ENCODE measurements around the gene HOXA5. TPM values are rescaled to one million over a fixed set of nuclear protein-coding genes. Genes with fewer than 3 reads are reported as not detected.

HOXA5 gene
- total RNA-seq (2014; rRNA removed) (7.0 and 7.5 TPM in 2 replicates), Bru-seq, nascent RNA (percentile 66 among the genes with signal in this experiment), BruChase-seq, experiment 1, labeled RNA remaining after a 6-hour chase (percentile 75 among the genes with signal in this experiment), BruChase-seq, experiment 2, labeled RNA remaining after a 2-hour chase (percentile 85 among the genes with signal in this experiment)
- long read RNA-seq, transcript HOXA5-201 (2 exons, 1,657 nt): major isoform, 9 of 14 reads
- long read RNA-seq, partial matches to known transcripts: 1 of 14 reads
- long read RNA-seq, other reads (novel, unspliced or antisense): 4 of 14 reads

DNA sequence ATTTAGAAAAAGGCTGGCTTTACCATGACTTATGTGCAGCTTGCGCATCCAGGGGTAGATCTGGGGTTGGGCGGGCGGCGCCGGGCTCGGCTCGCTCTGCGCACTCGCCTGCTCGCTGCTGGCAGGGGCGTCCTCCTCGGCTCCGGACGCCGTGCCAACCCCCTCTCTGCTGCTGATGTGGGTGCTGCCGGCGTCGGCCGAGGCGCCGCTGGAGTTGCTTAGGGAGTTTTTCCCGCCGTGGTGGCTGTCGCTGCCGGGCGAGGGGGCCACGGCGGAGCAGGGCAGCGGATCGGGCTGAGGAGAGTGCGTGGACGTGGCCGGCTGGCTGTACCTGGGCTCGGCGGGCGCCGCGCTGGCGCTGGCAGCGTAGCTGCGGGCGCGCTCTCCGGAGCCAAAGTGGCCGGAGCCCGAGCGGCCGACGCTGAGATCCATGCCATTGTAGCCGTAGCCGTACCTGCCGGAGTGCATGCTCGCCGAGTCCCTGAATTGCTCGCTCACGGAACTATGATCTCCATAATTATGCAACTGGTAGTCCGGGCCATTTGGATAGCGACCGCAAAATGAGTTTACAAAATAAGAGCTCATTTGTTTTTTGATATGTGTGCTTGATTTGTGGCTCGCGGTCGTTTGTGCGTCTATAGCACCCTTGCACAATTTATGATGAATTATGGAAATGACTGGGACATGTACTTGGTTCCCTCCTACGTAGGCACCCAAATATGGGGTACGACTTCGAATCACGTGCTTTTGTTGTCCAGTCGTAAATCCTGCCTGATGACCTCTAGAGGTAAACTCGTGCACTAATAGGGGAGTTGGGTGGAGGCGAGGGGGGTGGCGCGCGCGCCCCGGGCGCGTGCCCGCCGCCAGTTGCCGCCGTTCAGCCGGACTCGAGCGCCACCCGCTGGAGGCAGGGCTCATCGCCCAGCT is at the start of gene HOXA5:
Gene HOXA5 (minus strand): TSS at position 659 of the 927 bp plus-strand sequence. CDS start 74 bp downstream, at position 585.
- Histone ChIP-seq H2AFZ (ENCODE audit: low read length) (no peak within 1 kb of the TSS), H3K9ac (ENCODE audit: low read length) (no peak within 1 kb of the TSS), H3K36me3 (ENCODE audit: low read depth, low read length) (peaks cover 13% of the 10 kb centered on the region; the same call in 1 of the 2 replicates), H3K27me3 (ENCODE audit: low read length) (no peaks in the 10 kb centered on the region), H3K9me2 (replicated peaks; ENCODE audit: low read length) (no peaks in the 10 kb centered on the region), H3K4me3 (ENCODE audit: low read length) (no peak within 1 kb of the TSS), H3K4me2 (ENCODE audit: low read length) (no peak within 1 kb of the TSS), H3K27ac (ENCODE audit: low read length) (no peak within 1 kb of the TSS), H3K4me1 (ENCODE audit: insufficient read depth, low read length) (peaks cover 11% of the 10 kb centered on the region), H3F3A (ENCODE audit: low read length, unreplicated experiment) (no peaks in the 10 kb centered on the region), H4K20me1 (ENCODE audit: low read length) (no peaks in the 10 kb centered on the region), H3K79me2 (ENCODE audit: low read length) (peaks cover 22% of the 10 kb centered on the region), H3K9me3 (ENCODE audit: low read length) (no peaks in the 10 kb centered on the region)
- CTCF ChIA-PET: no interaction called here
- TF ChIP-seq EZH2phosphoT487 (IDR thresholded peaks at IDR 0.05; ENCODE audit: borderline replicate concordance, low read length) (no peak), CTCF (conservative IDR thresholded peaks at IDR 0.05; ENCODE audit: low read depth, low read length) (no peak; the same call in 1 of the 2 replicates), EZH2 (IDR thresholded peaks at IDR 0.05; ENCODE audit: low read length, unreplicated experiment) (no peak)
- no peak for DNase-seq
- POLR2A ChIA-PET (ENCODE audit: unreplicated experiment): no interaction called here
- intact Hi-C loops (cut with micrococcal nuclease): no loop called here
- no peak for ATAC-seq
- BruUV-seq (replicated peaks): no TSS peak

DNA sequence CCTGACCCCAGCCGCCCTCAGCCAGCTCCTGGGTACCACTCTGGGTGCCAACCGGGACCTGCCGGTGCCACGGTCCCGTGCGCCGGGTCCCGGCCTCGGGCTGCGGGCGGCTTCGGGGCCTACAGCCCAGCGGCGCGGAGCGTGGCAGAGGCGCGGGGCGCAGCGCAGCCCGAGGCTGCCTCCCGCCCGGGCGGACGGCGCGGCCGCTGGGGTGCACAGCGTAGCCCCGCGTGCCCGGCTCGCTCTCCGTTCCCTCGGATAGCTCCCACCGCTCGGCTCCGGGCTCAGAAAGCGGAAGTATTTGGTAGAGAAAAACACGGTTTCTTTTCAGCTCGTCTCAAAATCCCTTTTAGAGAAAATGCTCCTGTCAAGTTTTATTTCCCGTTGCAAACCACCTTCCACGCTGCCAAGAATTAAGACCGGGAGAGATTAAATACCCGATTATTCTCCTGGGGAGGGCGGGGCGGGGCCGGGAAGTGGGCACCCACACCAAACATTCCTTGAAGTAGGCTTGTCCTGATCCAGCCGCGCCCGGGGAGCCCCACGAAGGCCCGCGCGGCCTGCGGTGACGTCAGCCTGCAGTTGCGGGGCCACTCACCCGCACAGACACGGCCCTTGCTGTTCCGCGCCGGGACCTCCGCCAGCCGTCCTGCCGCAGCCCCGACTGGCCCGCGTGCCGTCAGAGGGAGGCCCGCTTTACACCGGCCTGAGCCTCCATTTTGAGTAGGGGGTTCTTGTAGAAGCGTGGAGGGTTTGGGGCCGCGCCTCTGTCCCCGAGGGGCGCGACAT is 49.3 kb upstream of the HOXA5 start:
- Histone ChIP-seq H2AFZ (ENCODE audit: low read length) (peak overlapping the region; percentile 36; the same call in 1 of the 2 replicates), H3K27me3 (ENCODE audit: low read length) (no peaks in the 10 kb centered on the region), H3K4me1 (ENCODE audit: insufficient read depth, low read length) (peaks cover 40% of the 10 kb centered on the region), H3F3A (ENCODE audit: low read length, unreplicated experiment) (no peaks in the 10 kb centered on the region), H3K9me3 (ENCODE audit: low read length) (no peaks in the 10 kb centered on the region), H3K9me2 (replicated peaks; ENCODE audit: low read length) (no peaks in the 10 kb centered on the region), H3K27ac (ENCODE audit: low read length) (peak overlapping the region; percentile 97), H4K20me1 (ENCODE audit: low read length) (peaks cover 12% of the 10 kb centered on the region; the same call in 1 of the 2 replicates), H3K9ac (ENCODE audit: low read length) (peak overlapping the region; percentile 97), H3K36me3 (ENCODE audit: low read depth, low read length) (0 out of 2 replicates have a peak, but pooled peaks cover 3% of the 10 kb centered on the region), H3K4me3 (ENCODE audit: low read length) (peak overlapping the region; percentile 91), H3K4me2 (ENCODE audit: low read length) (peak overlapping the region; percentile 99), H3K79me2 (ENCODE audit: low read length) (peaks cover 100% of the 10 kb centered on the region)
- intact Hi-C loops (cut with micrococcal nuclease): no loop called here
- TF ChIP-seq EZH2 (IDR thresholded peaks at IDR 0.05; ENCODE audit: low read length, unreplicated experiment) (no peak), CTCF (conservative IDR thresholded peaks at IDR 0.05; ENCODE audit: low read depth, low read length) (no peak), EZH2phosphoT487 (IDR thresholded peaks at IDR 0.05; ENCODE audit: borderline replicate concordance, low read length) (no peak)
- DNase-seq: peak; percentile 54
- ATAC-seq: peak; percentile 1
- ChIA-PET CTCF (no interaction called here), POLR2A (ENCODE audit: unreplicated experiment) (interaction anchor here (0.5 to 0.6 kb wide), 2 partner anchors 24 to 469 kb away, joined by 4 to 9 read pairs; no protein-coding TSS in a partner anchor)
- BruUV-seq (replicated peaks): no TSS peak

All from PC-3 (cell line).